ENCODE measurements around the gene MAST2. TPM values are rescaled to one million over a fixed set of nuclear protein-coding genes. Genes with fewer than 3 reads are reported as not detected.
"Not testable (repeated sequence)": the region's sequence is repeated elsewhere in the genome, so short reads cannot be mapped to it uniquely, and the experiment has no call there.

Gene MAST2
- total RNA-seq, 1 experiment from 2014 or later = 41.9 TPM

- no peaks in the 10 kb centered on the region for H3K9me2 ChIP-seq (ENCODE audit: insufficient read depth)
- H3K9me3 ChIP-seq (ENCODE audit: control insufficient read depth in 1 of 2, insufficient read depth in 1 of 2, low read depth in 1 of 2, low read length in 2 of 2) = no peaks in the 10 kb centered on the region
- no peaks in the 10 kb centered on the region for H3K36me3 ChIP-seq (ENCODE audit: control insufficient read depth in 1 of 2, insufficient read depth in 2 of 2, low read length in 2 of 2)
- no peaks in the 10 kb centered on the region for H4K20me1 ChIP-seq (ENCODE audit: insufficient read depth)
- no peak overlapping the region for H3K4me3 ChIP-seq (replicated peaks in 1 of 2; ENCODE audit: low read depth in 1 of 2, low read length in 2 of 2)
- intact Hi-C loops (cut with micrococcal nuclease) = loop anchor here (10.0 kb wide), 1 partner anchor 199 kb away; no protein-coding TSS in a partner anchor
- H3K4me1 ChIP-seq (ENCODE audit: control insufficient read depth in 1 of 2, insufficient read depth in 2 of 2, low read length in 2 of 2) = peaks cover 0 to 3% of the 10 kb centered on the region in 2 experiments; a peak in 1 of 4 replicates
- H3K79me2 ChIP-seq (ENCODE audit: insufficient read depth, low read length) = peaks cover 61% of the 10 kb centered on the region
- H3K27ac ChIP-seq (ENCODE audit: low read depth, low read length) = no peak overlapping the region
- H2AFZ ChIP-seq (ENCODE audit: low read depth, low read length, poor library complexity, severe bottlenecking) = no peak overlapping the region
- ATAC-seq (no peak), DNase-seq (ENCODE audit: low read depth, low spot score) (no peak)
- TF ChIP-seq RAD21 (IDR thresholded peaks at IDR 0.05; ENCODE audit: low read depth) (peak; percentile 46; the same call in 1 of the 2 replicates), FOSL1 (IDR thresholded peaks at IDR 0.05; ENCODE audit: low read depth) (no peak), CTCF (IDR thresholded peaks at IDR 0.05 in 2 of 3, conservative IDR thresholded peaks at IDR 0.05 in 1 of 3; ENCODE audit: borderline replicate concordance in 1 of 3, insufficient read depth in 1 of 3, low read depth in 2 of 3, low read length in 2 of 3) (peak in 1 of 3 experiments; percentile 18; a peak in 2 of 6 replicates)
- H3K4me2 ChIP-seq (ENCODE audit: low read length) = no peak overlapping the region
- POLR2A ChIA-PET = no interaction called here
- CTCF ChIA-PET = no interaction called here
- no peak overlapping the region for H3K9ac ChIP-seq (ENCODE audit: low read length)
- no peaks in the 10 kb centered on the region for H3K27me3 ChIP-seq (ENCODE audit: insufficient read depth, low read length)
- BruUV-seq (replicated peaks) = no TSS peak
- RAD21 ChIA-PET (ENCODE audit: low non-redundant PET in 1 of 2, low total read pairs in 2 of 2, uncharacterized antibody in 2 of 2, unreplicated experiment in 2 of 2) = no interaction called here
Observed at GRCh38 chr1:45843474-45843905, 40.1 kb downstream of the MAST2 start.

GRCh38 chr1:45844000-45844399 lies 40.6 kb downstream of the MAST2 start:
- ATAC-seq; H3K4me1 ChIP-seq (ENCODE audit: control insufficient read depth in 1 of 2, insufficient read depth in 2 of 2, low read length in 2 of 2); H3K36me3 ChIP-seq (ENCODE audit: control insufficient read depth in 1 of 2, insufficient read depth in 2 of 2, low read length in 2 of 2); H4K20me1 ChIP-seq (ENCODE audit: insufficient read depth); POLR2A ChIA-PET; H3K9ac ChIP-seq (ENCODE audit: low read length); H2AFZ ChIP-seq (ENCODE audit: low read depth, low read length, poor library complexity, severe bottlenecking); H3K4me2 ChIP-seq (ENCODE audit: low read length); H3K27ac ChIP-seq (ENCODE audit: low read depth, low read length); H3K4me3 ChIP-seq (replicated peaks in 1 of 2; ENCODE audit: low read depth in 1 of 2, low read length in 2 of 2); H3K27me3 ChIP-seq (ENCODE audit: insufficient read depth, low read length); H3K9me2 ChIP-seq (ENCODE audit: insufficient read depth); CTCF ChIA-PET; DNase-seq (ENCODE audit: low read depth, low spot score); RAD21 ChIA-PET (ENCODE audit: low non-redundant PET in 1 of 2, low total read pairs in 2 of 2, uncharacterized antibody in 2 of 2, unreplicated experiment in 2 of 2); BruUV-seq (replicated peaks); H3K9me3 ChIP-seq (ENCODE audit: control insufficient read depth in 1 of 2, insufficient read depth in 1 of 2, low read depth in 1 of 2, low read length in 2 of 2): not testable (repeated sequence)
- peaks cover 62% of the 10 kb centered on the region for H3K79me2 ChIP-seq (ENCODE audit: insufficient read depth, low read length)
- intact Hi-C loops (cut with micrococcal nuclease) = loop anchor here (10.0 kb wide), 1 partner anchor 199 kb away; no protein-coding TSS in a partner anchor
